ENCODE measurements around the gene CMIP. TPM values are rescaled to one million over a fixed set of nuclear protein-coding genes. Genes with fewer than 3 reads are reported as not detected.

The CMIP gene
- total and polyA plus RNA-seq, 10 of the 15 experiments (the other 5 are each of a cell fraction or from before 2014, with no cell fraction given) = 1.2 to 43.2 (median 4.4) TPM

DNA sequence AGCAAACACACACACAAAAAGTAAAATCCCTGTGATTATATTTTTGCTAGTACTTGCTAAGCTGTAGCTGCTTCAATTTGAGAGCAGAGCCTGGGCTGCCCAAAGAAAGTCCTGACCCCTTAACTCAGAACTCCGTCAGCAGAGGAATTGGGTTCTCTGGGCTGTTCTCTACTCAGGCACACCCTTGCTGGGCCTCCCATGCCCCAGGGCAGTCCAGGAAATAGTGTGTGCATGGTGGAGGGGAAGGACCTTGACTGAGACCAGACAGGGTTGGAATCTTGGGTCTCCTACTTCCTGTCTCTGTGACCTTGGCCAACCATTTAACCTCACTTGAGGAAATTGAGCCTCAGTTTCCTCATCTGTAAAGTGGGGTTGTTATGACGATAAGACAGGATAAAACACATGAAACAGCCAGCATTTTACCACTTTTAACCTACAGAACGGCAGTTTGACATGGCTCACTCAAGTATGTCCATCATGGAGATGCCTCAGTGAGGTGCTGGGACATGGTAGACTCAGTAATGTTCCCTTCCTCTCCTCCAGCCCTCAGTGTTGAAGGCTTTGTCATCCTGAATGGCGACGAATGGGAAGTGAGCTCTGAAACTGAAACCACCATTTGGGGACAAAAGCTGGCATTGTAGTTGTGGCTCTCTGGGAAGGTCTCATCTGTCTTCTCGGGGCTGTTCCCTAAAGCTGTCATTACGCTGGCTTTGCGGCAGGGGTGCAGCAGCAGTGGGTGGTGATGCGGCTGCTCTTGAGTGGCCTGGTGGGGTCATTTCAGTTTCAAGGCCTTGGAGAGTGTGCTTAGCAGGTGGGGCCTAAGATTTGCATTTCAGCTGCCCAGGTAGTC, 74.9 kb downstream of the CMIP start (continued):
- peak in 1 of 3 experiments; percentile 34; a peak in 1 of 6 replicates for TF ChIP-seq CTCF (IDR thresholded peaks at IDR 0.05 in 2 of 3, conservative IDR thresholded peaks at IDR 0.05 in 1 of 3; ENCODE audit: control insufficient read depth in 2 of 3, extremely low read depth in 1 of 3, insufficient read depth in 1 of 3, low read depth in 3 of 3, low read length in 3 of 3)
- no peak for TF ChIP-seq NFXL1 (IDR thresholded peaks at IDR 0.05; ENCODE audit: borderline replicate concordance)
- no peak for TF ChIP-seq TCF3 (IDR thresholded peaks at IDR 0.05; ENCODE audit: borderline replicate concordance, insufficient read depth, low read depth, low read length)
- no peak for TF ChIP-seq NRF1 (conservative IDR thresholded peaks at IDR 0.05; ENCODE audit: low read depth, low read length)
- peak; percentile 82 to 90 for TF ChIP-seq IKZF2 (IDR thresholded peaks at IDR 0.05)
- TF ChIP-seq, protein P1, sequence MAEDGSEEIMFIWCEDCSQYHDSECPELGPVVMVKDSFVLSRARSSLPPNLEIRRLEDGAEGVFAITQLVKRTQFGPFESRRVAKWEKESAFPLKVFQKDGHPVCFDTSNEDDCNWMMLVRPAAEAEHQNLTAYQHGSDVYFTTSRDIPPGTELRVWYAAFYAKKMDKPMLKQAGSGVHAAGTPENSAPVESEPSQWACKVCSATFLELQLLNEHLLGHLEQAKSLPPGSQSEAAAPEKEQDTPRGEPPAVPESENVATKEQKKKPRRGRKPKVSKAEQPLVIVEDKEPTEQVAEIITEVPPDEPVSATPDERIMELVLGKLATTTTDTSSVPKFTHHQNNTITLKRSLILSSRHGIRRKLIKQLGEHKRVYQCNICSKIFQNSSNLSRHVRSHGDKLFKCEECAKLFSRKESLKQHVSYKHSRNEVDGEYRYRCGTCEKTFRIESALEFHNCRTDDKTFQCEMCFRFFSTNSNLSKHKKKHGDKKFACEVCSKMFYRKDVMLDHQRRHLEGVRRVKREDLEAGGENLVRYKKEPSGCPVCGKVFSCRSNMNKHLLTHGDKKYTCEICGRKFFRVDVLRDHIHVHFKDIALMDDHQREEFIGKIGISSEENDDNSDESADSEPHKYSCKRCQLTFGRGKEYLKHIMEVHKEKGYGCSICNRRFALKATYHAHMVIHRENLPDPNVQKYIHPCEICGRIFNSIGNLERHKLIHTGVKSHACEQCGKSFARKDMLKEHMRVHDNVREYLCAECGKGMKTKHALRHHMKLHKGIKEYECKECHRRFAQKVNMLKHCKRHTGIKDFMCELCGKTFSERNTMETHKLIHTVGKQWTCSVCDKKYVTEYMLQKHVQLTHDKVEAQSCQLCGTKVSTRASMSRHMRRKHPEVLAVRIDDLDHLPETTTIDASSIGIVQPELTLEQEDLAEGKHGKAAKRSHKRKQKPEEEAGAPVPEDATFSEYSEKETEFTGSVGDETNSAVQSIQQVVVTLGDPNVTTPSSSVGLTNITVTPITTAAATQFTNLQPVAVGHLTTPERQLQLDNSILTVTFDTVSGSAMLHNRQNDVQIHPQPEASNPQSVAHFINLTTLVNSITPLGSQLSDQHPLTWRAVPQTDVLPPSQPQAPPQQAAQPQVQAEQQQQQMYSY (CRISPR knock-in tag; IDR thresholded peaks at IDR 0.05) = no peak
- TF ChIP-seq CBFB (IDR thresholded peaks at IDR 0.05; ENCODE audit: low read depth) = no peak
- TF ChIP-seq EZH2 (IDR thresholded peaks at IDR 0.05; ENCODE audit: borderline replicate concordance, control insufficient read depth, low read depth, low read length) = no peak
- no peak for TF ChIP-seq CUX1 (IDR thresholded peaks at IDR 0.05; ENCODE audit: insufficient replicate concordance, low read depth, low read length)
- no peak for TF ChIP-seq USF1 (IDR thresholded peaks at IDR 0.05; ENCODE audit: borderline replicate concordance, extremely low read length, insufficient read depth, low read depth, low read length)
- TF ChIP-seq PAX5 (IDR thresholded peaks at IDR 0.05; ENCODE audit: borderline replicate concordance, low read depth, low read length) = 0 out of 2 replicates have a peak, but pooled peaks have one; percentile 38
- TF ChIP-seq ZNF622 (IDR thresholded peaks at IDR 0.05) = no peak
- no peak for TF ChIP-seq RB1 (IDR thresholded peaks at IDR 0.05; ENCODE audit: borderline replicate concordance)
- no peak for TF ChIP-seq ZNF217 (IDR thresholded peaks at IDR 0.05)
- no peak for TF ChIP-seq POLR2AphosphoS5 (IDR thresholded peaks at IDR 0.05; ENCODE audit: low read length)
- TF ChIP-seq SP1 (IDR thresholded peaks at IDR 0.05; ENCODE audit: low read depth, low read length) = no peak
- TF ChIP-seq CHD1 (IDR thresholded peaks at IDR 0.05; ENCODE audit: low read depth, low read length) = no peak

Data from GM12878 (cell line).